DMS 273 treated with DMSO at 0.1 percent for 48 hours (cell line): Measurements from ENCODE around the gene NOTCH1.
A peak's percentile ranks its signal among the peaks of the same experiment; 100 is the strongest.
"Not testable (repeated sequence)": the region's sequence is repeated elsewhere in the genome, so short reads cannot be mapped to it uniquely, and the experiment has no call there.

Source experiments
- DNase-seq: peaks from one replicate; lab custom pipeline; 2025; lab: John Stamatoyannopoulos, UW

NOTCH1 gene

DNA sequence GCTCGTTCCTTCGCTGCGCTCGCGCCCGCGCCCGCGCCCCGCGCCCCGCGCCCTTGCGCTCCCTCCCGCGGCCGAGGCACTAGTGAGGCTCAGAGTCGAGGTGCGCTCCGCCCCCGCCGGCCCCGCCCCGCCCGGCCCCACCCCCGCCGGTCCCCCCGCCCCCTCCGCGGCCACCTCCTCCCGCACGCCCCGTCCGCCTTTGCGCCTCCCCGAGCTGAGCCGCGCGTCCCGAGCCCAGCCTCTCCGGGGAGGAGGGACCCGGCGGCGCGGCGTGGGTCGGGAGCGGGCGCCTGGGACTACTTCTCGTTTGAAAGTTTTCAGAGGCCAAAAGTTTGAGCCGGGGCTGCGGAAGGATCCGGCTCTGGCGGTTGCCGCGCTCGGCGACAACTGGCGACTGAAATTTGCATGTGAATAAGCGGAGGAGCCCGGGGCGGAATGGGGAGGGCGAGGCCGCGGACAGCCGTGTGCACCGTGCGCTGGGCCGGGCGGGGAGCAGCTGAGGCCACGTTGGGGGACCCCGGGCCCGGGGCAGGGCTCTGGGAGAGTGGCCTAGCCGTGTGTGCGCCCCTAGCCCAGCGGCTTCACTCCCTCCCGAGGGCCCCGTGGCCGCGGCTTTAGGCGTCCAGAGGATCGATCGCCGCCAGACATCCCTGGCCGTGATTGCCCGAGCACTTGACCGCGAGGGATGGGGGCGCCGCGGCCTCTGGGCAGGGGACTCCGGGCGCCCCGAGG, at the start of gene NOTCH1:
NOTCH1 (minus strand) TSS at position 84 of the 732 bp plus-strand sequence. CDS start 262 bp downstream, outside the sequence.
- DNase-seq, result peak; percentile 57

DNA sequence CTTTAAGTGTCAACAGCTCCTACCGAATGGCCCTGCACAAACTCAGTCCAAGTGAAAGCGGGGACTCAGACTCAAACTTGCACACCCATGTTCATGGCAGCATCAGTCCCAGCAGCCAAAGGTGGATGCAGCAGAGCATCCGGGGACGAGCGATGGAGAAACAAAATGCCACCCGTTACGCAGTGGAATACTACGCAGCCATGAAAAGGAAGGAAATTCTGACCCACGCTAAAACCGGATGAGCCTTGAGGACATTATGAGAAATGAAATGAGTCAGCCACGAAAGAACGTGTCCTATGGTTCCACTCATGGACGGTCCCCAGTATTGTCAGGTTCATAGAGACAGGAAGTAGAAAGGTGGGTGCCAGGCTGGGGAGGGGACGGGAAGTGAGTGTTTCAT, 48.6 kb upstream of the NOTCH1 start:
- no peak for DNase-seq

DNA sequence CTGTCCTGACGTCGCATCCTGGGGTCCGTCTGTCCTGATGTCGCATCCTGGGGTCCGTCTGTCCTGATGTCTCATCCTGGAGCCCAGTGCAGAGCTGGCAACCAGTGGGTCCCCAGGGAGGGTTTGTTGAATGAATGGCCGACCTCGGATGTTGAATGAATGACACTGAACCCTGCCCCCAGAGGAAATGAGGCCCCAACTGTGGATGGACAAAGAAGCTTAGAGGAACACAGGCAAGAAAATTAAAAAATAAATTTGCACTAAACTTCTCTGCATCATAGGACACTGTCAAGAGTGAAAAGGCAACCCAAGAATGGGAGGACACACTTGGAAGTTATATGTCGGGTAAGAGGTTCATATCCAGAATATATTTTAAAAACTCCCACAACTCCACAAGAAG, 47.7 kb upstream of the NOTCH1 start:
- no peak for DNase-seq

DNA sequence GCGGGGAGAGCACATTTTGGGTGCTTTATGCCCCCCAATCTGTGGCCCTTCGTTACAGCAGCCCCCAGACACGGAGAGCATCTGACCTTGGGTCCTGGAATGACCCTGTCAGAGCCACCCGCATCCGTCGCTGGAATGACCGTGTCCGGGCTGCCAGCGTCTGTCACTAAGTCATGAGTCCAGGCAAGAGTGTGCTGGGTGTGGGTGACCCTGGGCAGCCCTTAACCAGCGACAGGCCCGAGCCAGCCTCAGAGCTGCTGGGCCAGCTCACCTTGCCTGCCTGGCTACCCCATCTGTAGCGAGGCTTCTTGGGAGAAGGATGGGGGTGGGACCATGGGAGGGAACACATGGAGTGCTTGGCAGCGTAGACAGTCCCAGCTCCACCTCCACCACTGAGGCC, 46.8 kb upstream of the NOTCH1 start:
- DNase-seq, result no peak

DNA sequence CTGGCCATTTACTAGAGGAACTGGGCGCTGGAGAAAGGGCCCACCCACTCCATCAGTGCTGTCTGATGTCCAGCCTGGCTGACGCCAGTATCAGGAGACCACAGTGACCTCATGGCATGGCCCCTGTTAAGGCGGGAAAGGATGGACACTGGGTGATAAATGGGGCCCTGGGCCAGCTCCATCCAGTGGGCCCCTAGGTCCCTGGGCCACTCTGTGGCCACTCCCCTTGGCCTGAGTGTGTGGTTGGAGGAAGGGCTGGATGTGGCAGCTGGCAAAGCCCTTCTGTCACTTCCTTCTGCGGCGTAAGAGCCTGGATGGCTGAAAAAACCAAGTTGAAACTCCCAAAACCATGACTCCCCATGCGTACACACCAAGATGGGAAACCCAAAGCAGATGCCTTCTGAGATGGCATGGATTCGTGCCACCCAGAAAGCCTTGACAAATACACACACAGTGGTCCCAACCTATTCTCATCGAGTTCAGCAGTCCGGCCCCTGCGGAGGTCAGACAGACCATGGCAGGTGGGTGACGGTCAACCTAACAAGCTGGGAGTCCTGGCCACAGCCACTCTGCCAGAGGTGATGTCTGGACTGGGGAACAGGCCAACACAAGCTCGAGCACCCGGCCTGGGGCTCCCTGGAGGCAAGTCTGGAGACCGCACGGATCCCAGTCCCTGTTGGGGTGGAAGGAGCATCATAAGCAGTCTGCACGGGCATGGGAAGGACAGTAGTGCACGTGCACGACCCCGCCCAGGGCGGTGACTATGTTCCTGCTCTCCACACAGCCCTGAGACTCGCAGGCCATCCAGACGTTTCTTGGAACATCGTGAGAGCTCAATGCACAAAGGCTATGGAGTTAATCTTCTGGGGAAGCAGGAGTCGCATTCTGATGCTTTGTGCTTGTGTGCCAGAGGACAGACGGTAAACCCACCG, 45.2 kb upstream of the NOTCH1 start:
- no peak for DNase-seq

DNA sequence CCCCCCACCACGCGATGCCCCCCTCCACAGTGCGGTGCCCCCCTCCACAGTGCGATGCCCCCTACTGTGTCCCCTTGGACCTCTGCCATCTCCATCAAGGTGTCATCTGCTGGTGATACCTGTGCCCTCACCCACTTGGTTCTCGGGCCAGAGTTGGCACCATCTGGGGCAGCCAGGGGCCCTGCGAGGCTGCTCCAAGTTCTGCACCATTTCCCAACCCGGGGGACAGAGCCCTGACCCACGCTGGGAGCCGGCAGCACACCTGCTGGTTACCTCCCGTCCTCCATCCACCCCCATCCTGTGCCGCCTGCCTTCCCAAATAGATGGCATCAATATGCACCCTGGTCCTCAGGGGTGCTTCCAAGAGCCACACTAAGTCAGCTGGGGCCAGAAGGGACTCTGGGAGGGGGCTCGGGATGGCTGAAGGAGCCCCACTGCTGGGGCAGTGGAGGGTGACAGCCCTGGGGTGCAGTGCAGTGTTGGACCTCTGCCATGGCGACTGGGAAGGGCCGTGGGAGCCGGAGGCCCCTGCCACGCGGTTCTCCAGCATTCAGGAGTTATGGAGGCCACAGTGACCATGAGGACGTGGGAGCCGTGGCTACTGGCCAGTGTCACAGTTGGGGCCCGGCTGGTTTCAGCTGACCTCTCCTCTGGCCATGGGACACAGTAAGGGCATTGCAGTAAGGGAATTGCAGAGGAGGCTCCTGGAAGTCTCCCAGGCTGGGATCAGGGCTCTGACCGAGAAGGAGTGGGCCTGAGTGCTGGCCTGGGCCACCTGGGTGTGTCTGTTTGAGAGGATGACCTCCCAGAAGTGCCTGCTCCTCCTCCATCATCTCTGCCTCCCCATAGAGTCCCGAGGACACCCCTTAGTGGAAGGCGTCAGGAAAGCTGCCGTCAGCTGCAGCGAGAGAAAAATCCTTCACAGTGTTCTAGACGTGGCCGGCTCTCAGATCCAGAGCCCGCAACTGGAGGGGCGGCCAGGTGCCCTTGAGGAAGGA, 44.2 kb upstream of the NOTCH1 start:
- no peak for DNase-seq

DNA sequence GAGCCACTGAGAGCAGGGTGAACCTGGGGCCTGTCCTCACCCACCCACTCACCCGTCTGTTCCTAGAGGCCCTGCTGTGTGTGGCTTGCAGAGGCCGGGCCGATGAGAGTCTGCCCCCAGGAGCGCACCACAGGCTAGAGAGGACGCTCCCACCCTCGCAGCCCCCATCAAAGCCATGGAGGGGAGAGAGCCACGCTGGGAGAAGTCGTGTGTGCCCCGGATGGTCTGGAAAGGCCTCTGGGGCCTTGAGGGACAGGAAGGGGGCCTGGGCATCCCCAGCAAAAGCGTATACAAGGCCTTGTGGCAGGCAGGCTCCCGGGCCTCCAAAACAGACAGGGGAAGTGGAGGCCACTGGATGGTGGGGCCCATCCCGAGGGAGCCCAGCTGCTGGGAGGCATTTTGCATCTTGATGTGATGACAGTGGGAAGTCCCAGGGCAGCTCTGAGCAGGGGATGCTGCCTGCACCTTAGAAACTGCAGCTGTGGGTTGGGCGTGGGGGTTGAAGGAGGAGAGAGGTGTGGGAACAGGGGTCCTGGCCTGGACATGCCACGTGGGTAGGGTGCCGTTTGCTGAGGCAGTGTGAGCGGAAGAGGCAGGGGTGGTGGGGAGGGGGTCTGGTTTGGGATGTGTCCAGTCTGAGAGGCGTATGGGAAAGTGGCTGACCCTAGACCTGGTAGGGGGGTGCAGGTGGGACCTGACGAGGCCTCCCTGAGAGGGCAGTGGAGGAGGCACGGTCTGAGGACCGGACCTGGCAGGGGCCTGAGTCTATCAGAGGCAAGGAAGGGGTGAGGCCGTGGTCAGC, 43.0 kb upstream of the NOTCH1 start:
- no peak for DNase-seq

DNA sequence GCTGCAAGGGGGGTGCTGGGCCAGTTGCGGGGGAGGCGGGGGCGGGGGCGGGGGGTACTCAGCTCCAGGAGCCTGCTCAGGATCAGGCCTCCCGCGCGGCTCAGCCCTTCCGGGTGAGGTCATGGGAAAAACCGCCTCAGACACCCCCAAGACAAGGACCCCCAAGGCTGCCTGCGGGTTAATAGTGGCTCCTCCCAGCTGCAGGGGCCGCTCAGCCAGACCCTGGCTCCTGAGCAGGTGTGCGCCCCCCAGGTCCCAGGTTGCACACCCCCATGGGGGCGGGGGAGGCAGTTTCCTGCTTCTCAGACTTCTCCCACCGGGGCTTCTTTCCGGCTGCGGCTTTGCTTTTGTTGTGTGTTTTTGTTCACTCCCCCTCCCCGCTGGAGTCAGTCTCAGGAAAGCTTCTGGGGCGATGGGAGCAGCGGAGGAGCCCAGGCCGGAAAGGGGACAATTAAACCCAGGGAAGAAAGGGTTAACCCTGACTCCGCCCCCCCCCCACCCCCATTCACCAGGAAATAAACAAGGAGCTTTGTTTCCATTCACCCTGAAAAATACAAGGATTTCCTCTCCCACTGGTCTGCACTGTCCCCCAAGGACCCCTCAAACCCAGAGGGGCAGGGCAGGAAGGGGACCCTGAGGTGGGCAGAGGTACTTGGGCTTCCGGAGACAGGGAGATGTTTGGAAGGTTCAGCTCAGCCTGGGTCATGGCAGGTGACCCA, 42.3 kb upstream of the NOTCH1 start:
- no peak for DNase-seq

DNA sequence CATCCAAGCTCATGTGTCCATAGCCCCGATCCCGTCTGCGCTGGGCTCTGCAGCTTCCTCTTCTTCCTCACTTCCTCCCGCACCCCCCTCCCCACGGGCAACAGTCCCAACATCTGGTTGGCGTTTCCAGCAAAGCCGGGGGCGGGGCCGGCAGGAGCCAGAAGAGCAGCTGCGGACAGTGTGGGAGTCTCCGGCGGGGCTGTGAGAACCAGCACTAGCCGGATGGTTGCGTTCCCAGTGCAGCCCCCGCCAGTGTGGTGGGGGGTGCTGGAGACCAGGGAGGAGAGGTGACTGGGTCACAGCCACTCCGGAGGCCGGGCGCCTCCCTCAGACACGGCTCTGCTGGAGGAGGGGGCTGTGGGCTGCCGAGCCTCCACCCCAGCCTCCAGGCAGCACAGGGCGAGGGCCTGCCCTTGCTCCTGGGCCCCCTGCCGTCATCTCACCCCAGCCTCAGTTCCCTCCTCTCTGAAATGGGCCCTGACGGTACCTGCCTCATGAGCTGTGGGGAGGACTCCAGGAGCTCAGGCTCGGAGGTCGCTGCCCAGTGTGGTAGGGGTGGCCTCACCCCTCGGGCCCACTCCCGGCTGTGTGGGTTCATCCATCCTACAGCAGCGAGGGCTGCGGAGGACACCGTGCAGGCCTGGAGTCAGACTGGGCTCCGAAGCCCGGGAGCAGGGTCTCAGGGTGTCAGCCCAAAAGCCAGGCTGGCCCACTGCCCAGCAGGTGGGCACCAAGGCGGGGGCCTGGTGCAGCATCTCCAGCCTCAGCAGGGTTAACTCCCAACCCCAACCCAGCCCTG, 41.5 kb upstream of the NOTCH1 start:
- no peak for DNase-seq

DNA sequence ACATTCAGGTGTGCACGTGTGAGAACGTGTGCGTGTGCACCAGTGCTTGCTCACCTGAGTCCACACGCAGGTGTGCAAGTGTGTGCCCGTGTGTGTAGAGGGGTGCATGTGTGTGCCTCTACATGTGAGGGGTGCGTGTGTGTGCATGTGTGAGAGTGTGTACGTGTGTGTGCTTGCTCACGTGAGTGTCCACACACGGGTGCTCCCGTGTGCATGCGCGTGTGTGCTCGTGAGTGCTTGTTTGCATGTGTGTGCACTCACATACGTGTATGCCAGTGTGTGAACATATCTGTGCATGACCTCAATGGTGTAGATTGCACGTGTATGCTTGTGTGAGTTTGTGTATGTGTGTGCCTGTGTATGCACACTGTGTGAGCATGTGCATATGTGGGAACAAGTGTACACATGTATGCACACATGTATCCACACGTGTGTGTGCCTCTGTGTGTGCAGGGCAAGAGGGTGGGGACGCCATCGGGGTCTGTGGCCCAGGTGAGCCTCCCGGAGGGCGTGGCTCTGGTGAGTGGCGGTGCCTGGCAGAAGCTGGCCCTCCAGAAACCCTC, 40.6 kb upstream of the NOTCH1 start:
- DNase-seq, result no peak

DNA sequence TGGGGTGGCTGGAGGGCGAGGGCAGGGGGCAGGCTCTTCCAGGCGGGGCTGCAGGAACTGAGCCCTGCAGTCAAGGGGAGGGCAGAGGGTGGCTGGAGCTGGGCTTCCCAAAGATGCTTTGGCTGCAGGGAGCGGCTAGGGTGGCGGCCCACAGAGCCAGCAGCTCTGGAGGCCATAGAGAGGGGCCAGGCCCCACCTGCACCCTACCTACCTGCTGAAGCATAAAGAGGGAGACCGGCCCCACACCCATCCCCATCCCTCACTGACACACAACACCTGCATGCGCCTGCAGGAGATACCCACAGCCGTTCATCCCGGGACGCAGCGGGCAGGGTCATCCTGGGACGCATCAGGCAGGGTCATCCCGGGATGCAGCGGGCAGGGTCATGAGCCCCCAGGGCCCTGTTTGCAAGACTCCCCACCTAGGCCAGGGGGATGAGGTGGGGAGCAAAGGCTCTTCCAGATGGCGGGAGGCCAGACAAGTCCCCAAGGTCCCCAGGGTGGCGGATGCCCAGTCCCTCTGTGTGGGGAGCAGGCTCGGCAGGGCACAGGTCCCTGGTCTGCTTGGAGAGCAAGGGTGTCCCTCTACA, 39.8 kb upstream of the NOTCH1 start:
- DNase-seq, result no peak

DNA sequence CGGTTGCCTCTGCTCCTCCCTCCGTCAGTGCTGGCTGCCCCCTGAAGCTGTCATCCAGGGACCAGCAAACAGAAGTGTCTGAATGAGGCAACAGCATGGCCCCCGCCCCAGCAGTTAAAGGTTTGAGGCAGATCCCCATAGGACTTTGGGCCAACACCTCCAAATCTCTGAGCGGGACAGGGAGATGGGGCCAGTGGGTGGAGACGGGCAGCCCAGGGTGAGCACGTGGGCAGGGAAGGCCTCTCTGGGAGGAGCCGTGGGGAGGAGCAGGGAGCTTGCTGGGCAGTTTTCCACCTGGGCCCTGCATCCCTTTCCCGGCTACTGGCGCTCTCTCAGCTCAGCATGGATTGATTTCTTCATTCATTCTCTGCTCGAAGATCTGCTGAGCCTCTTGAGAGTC, 39.1 kb upstream of the NOTCH1 start:
- DNase-seq, result no peak

DNA sequence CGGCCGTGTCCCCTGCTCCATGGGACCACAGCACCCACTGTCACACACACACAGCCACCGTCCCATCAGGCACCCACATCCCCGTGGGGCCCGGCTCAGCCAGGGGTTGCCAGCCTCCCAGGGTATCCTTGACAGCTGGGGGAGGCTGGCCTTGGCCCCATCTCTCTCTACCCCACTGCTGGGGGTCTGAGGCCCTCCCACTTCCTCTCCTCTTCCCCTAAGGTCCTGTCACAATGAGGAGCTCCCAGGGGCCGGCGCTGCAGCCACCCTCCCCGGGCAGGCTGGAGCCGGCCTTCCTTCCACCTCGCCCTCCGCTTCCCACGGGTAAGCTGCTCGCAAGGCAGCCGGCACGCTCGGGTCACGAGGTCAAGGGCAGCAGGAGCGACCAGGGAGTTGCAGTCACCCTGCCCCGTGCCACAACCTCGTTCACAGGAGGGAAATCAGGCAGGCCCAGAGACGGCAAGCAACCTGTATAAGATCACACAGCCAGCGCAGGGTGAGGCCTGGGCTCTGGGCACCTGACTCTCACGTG, 38.6 kb upstream of the NOTCH1 start:
- no peak for DNase-seq

DNA sequence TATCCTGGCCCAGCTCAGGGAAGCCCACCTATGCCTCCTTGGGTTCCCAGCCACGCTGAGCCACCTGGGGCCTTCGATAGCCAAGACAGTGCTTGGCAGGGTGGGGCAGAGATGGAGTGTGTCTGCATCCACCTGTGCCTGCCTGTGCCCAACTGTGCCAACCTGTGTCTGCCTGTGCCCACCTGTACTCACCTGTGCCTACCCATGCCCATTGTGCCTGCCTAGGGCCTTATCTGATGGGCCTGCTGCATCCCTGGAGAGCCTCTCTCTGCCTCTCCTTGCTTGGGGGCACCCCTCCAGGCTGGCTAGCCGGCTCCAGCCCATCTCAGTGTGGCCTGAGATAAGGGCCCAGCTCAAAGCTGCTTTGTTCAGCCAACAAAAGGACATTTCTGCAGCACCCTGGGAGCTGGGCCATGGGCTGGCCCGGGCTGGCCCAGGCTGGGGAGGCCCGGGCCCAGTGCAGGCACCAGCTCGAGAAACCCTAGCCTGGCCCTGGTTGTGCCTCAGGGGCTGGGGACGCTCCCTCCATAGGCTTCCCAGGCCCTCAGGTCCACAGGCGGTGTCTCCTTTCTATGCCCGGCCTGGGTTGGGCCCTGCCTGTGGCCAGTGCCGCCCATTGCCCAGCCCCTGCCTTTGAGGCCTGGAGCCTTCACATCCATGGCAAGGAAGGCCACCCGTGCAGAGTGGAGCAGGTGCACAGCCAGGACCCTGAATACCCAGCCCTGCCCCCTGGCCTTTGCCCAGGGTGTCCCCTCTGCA, 37.3 kb upstream of the NOTCH1 start:
- no peak for DNase-seq

DNA sequence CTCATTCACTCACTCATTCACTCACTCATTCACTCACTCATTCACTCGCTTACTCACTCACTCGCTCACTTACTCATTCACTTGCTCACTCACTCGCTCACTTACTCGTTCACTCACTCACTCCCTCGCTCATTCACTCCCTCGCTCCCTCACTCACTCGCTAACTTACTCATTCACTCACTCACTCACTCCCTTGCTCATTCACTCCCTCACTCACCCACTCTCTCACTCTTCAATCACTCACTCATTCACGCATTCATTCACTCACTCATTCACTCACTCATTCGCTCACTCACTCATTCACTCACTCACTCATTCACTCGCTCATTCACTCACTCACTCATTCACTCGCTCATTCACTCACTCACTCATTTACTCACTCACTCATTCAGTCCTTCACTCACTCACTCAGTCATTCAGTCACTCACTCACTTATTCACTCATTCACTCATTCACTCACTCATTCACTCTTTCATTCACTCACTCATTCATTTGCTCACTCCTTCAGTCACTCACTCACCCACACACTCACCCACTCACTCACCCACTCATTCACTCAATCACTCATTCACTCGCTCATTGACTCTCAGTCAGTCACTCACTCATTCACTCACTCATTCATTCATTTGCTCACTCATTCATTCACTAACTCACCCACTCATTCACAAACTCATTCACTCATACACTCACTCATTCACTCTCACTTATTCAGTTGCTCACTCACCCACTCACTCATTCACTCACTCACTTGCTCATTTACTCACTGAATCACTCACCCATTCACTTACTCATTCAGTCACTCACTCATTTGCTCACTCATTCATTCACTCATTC, 36.0 kb upstream of the NOTCH1 start:
- no peak for DNase-seq

DNA sequence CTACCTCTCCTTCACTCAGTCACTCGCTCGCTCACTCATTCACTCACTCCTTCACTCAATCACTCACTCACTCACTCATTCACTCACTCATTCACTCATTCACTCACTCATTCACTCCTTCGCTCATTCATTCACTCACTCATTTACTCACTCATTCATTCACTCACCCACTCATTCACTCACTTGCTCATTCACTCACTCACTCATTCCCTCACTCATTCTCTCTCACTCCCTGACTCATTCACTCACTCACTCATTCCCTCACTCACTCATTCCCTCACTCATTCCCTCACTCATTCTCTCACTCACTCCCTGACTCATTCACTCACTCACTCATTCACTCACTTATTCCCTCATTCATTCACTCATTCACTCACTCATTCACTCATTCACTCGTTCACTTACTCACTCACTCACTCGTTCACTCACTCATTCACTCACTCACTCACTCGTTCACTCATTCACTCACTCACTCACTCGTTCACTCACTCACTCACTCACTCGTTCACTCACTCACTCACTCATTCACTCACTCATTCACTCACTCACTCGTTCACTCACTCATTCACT, 33.9 kb upstream of the NOTCH1 start:
- DNase-seq, result not testable (repeated sequence)
